ENCODE measurements around the gene MRM2.

MRM2 gene

GRCh38 chr7:2198760-2199159 is 43.2 kb downstream of the MRM2 start:
- Mint-ChIP-seq H3K4me3 (no peak overlapping the region), H3K36me3 (peaks cover 9% of the 10 kb centered on the region), H3K4me1 (no peaks in the 10 kb centered on the region), H3K27me3 (no peaks in the 10 kb centered on the region), H3K9me3 (no peaks in the 10 kb centered on the region), H3K27ac (no peak overlapping the region)

DNA sequence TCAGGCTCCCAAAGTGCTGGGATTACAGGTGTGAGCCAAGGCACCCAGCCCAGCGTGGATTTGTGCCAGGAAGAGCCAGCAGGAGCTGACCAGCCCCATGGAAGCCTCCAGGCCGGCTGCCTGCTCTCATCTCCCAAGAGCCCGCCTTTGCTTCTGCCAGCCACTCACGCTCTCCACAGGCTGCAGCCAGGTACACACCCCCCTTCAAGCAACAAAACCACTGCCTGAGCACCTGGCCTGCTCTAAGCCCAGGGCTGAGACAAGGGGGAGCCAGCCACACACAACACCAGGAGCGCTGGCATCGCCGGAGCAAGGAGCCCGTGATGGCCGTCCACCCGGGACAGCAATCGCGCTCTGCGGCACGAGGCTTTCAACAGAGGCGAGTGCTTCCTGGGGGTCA is 43.8 kb downstream of the MRM2 start:
- Mint-ChIP-seq H3K36me3 (peaks cover 9% of the 10 kb centered on the region), H3K4me1 (no peaks in the 10 kb centered on the region), H3K9me3 (no peaks in the 10 kb centered on the region), H3K4me3 (no peak overlapping the region), H3K27ac (no peak overlapping the region), H3K27me3 (no peaks in the 10 kb centered on the region)

DNA sequence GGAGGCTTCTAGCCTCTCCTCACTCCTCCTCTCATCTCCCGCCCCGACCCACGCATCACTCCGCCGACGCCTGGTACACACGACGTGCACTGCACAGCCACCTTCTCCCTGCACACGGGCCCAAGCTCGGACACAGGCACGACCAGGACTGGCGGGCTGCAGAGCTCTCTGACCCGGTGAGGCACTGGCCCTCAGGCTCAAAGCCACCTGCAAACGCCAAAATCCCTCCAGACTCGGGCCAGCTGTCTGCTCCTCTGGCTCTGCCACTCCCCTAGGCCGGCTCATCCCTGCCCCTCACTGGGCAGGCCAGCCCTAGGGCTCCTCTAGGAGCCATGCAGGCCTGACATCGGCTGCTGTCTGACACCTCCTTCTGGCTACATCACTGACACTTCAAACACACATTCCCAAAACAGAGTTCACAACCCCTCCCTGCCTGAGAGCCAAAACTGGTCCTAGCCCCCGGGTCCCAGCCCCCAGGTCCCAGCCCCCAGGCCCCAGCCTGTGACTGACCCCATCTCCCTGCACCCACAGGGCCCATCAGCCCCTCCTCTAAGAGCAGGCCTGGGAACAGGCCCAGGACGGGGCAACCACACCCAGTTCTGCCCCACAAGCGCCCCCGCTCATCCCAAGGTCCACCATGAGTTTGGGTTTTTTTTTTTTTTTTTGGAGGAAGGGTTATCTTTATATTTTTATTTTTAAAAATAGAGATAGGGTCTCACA is 44.4 kb downstream of the MRM2 start:
- Mint-ChIP-seq H3K4me3 (no peak overlapping the region), H3K27ac (no peak overlapping the region), H3K9me3 (no peaks in the 10 kb centered on the region), H3K27me3 (no peaks in the 10 kb centered on the region), H3K4me1 (no peaks in the 10 kb centered on the region), H3K36me3 (peaks cover 9% of the 10 kb centered on the region)

DNA sequence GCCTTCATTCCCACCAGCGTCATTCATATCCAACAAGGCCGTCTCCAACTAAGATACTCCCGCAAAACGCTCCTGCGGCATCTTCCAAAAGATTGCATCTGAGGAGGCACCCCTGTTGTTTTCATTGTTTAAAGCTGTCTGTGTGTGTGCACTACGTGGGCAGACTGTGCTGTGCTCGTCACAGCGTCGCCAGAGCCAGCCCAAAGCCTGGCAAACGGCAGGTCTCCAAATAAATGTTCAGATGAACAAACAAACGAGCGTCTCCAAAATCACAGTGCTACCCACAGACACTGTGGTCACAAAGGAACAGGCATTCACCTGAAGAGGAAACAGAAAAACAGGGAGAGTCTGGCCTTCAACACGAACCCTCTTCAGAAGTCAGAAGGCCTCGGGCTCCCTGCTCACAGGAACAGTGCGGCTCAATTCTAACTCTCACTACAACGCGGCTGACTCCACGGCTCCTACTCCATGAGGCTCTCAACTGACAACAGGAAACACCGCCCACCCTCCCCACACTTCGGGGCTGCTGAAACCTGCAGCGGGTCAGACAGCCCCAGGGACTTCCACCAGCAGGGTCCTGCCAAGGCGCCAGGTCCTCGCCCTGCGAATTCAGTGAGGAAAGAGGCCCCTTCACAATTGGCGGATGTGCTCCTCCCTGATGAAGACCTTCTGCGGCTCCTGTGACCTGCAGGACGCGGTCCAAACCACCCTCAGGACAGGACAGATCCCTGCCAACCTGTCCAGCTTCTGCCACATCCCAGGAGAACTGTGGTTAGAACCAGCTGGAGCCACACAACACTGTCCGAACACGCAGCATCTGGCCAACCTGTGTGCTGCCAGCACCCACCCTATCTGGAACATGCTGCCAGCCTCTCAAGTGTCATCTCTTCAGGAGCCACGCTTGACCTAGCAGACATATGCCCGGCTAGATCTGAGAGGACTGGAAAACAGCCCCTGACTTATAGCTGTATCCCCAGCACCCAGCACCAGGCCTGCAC is 45.3 kb downstream of the MRM2 start:
- no peaks in the 10 kb centered on the region for H3K9me3 Mint-ChIP-seq
- H3K36me3 Mint-ChIP-seq = peaks cover 9% of the 10 kb centered on the region
- H3K4me3 Mint-ChIP-seq = no peak overlapping the region
- H3K27ac Mint-ChIP-seq = no peak overlapping the region
- H3K27me3 Mint-ChIP-seq = no peaks in the 10 kb centered on the region
- H3K4me1 Mint-ChIP-seq = no peaks in the 10 kb centered on the region

DNA sequence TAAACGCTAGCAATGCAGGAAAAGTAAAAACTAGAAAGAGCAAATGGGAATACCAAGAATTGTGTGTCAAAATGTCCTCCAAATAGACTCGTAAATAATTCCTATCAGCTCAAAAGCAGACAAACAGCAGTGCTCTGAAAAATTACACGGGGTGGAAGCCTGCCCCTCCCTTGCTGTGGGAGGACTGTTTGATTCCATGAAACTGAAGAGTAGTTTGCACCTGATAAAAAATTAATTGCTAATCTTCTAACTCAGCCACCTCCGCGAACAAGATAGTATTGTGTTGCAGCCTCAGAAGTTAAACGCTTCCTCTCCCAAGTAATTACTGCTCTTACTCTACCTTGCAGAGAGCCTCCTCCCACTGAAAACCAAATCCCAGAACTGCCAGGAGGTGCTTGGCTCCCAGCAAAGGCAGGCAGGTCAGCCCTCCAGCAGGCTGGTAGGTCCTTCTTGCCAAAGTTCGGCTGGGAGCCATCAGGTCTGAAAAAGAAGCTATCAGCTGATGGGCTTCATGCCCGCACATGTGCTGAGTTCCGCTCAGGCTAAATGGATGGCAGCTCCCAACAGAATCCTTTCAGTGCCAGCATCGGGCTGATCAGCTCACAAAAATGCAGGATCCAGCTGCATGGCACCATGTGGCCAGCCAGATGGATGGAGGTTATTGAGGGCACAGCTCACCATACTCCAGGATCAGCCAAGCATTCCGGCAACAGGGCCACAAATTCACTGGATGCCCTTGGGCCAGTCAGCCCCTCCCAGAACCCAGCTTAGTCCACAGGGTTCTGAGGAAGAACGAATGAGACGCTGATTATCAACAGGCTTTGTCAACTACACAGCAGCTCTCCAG is 46.4 kb downstream of the MRM2 start:
- no peaks in the 10 kb centered on the region for H3K4me1 Mint-ChIP-seq
- H3K27me3 Mint-ChIP-seq = no peaks in the 10 kb centered on the region
- peaks cover 11% of the 10 kb centered on the region for H3K36me3 Mint-ChIP-seq
- H3K9me3 Mint-ChIP-seq = no peaks in the 10 kb centered on the region
- no peak overlapping the region for H3K27ac Mint-ChIP-seq
- no peak overlapping the region for H3K4me3 Mint-ChIP-seq

GRCh38 chr7:2193575-2194305 is 48.3 kb downstream of the MRM2 start:
- peaks cover 6% of the 10 kb centered on the region for H3K9me3 Mint-ChIP-seq
- H3K4me1 Mint-ChIP-seq = no peaks in the 10 kb centered on the region
- peaks cover 24% of the 10 kb centered on the region for H3K36me3 Mint-ChIP-seq
- no peak overlapping the region for H3K4me3 Mint-ChIP-seq
- H3K27ac Mint-ChIP-seq = no peak overlapping the region
- no peaks in the 10 kb centered on the region for H3K27me3 Mint-ChIP-seq

DNA sequence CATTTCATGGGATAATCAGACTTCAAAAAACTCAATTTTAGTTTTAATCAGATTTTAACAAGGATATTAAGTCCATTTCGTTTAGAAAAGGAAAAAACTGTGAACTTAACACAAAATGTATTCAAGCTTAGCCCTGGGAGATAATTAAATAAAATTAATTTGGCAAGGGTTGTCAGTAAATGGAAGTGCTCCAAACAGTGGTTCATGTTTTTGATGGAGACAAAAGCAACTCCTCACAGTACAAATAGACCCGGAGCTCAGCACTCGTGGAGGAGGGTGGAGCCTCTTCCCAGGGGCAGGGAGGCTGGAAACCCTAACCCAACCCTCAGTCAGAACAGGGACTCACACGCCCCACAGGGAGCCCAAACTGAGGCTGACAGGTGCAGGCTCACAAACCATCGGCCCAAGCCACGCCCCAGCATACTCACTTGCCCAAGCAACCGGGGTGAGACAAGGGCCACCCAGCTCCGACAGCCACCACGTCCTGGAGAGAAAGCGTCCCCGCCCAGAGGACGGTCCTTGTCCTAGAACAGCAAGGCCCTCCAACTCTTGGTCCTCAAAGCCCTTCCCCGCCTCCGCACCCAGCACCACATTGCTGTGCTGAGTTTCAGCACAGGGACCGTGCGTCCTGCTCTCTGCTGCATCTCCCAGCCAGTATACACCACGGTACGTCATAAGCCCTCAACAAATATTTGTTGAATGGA is 49.0 kb downstream of the MRM2 start:
- Mint-ChIP-seq H3K4me1 (no peaks in the 10 kb centered on the region), H3K9me3 (peaks cover 6% of the 10 kb centered on the region), H3K27me3 (no peaks in the 10 kb centered on the region), H3K27ac (no peak overlapping the region), H3K36me3 (peaks cover 27% of the 10 kb centered on the region), H3K4me3 (no peak overlapping the region)

DNA sequence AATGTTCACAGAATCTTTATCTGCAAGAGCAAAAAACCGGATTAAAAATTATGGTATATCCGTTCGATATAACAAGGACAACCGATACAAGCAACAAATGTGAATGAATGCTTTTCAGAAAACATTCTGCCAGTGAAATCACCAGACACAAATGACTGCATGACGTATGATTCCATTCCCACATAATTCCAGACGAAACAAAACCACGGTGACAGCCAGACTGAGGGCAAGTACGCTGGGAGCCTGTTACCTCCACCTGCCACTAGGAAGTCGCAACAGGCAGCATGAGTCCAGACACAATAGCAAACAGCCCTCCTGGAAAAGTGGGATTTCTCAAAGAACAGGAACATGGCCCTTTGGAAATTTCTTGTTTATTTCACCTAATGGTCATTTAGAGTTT is 51.0 kb downstream of the MRM2 start:
- peaks cover 6% of the 10 kb centered on the region for H3K9me3 Mint-ChIP-seq
- no peaks in the 10 kb centered on the region for H3K4me1 Mint-ChIP-seq
- no peak overlapping the region for H3K27ac Mint-ChIP-seq
- H3K4me3 Mint-ChIP-seq = no peak overlapping the region
- peaks cover 20% of the 10 kb centered on the region for H3K36me3 Mint-ChIP-seq
- H3K27me3 Mint-ChIP-seq = no peaks in the 10 kb centered on the region

- Mint-ChIP-seq H3K4me3 (no peak overlapping the region), H3K27me3 (no peaks in the 10 kb centered on the region), H3K9me3 (peaks cover 6% of the 10 kb centered on the region), H3K36me3 (peaks cover 19% of the 10 kb centered on the region), H3K4me1 (no peaks in the 10 kb centered on the region), H3K27ac (no peak overlapping the region)
These were observed 51.5 kb downstream of the MRM2 start for GRCh38 chr7:2190531-2190930.

DNA sequence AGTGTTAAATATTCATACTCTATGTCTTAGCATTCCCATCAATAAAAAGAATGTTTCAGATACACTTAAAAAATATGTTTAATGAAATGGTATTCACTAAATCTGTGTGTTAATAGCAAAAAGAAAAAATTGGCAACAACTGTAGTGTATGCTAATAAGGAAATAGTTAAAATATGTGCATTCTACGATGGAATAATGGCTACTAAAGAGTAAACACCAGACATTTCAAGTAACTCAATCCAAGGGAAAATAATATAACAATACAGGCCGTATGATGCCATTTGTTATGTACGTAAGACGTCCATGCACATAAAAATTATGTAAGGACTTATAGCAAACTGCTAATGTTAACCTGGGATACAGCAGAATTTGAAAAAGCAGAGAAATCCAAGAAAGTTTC is 55.8 kb downstream of the MRM2 start:
- peaks cover 27% of the 10 kb centered on the region for H3K36me3 Mint-ChIP-seq
- H3K4me1 Mint-ChIP-seq = no peaks in the 10 kb centered on the region
- peaks cover 6% of the 10 kb centered on the region for H3K9me3 Mint-ChIP-seq
- no peak overlapping the region for H3K4me3 Mint-ChIP-seq
- no peaks in the 10 kb centered on the region for H3K27me3 Mint-ChIP-seq
- no peak overlapping the region for H3K27ac Mint-ChIP-seq

DNA sequence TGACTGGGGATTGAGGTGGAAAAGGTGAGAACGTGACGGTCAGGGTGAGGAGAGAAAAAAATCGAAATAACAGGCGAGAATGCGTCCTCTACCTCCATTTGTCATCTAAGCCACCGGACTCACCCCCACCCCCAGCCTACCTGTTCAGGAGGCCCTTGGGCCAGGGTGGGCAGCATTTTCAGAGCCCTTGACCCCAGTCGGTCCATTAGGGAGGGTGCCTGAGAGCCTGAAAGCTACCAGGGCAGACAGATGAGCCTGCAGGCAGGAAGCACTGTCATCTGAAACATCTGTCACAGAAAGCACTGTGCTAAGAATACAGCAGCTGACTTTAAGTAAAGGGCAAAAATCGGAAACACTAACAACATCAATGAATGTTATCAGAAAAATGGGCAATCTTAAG is 56.3 kb downstream of the MRM2 start:
- Mint-ChIP-seq H3K4me3 (no peak overlapping the region), H3K9me3 (peaks cover 6% of the 10 kb centered on the region), H3K27me3 (no peaks in the 10 kb centered on the region), H3K4me1 (no peaks in the 10 kb centered on the region), H3K27ac (no peak overlapping the region), H3K36me3 (peaks cover 29% of the 10 kb centered on the region)

Measured in activated naive CD4-positive, alpha-beta T cell treated with anti-CD3 and anti-CD28 coated beads, Interleukin-2, amount 50 U/mL, for 24 hours (primary cell).